ENCODE data around the gene ACOX2. TPM values are rescaled to one million over a fixed set of nuclear protein-coding genes. Genes with fewer than 3 reads are reported as not detected.

ACOX2 gene
- total RNA-seq, 1 donor from 2014 or later = 7.6 TPM

DNA sequence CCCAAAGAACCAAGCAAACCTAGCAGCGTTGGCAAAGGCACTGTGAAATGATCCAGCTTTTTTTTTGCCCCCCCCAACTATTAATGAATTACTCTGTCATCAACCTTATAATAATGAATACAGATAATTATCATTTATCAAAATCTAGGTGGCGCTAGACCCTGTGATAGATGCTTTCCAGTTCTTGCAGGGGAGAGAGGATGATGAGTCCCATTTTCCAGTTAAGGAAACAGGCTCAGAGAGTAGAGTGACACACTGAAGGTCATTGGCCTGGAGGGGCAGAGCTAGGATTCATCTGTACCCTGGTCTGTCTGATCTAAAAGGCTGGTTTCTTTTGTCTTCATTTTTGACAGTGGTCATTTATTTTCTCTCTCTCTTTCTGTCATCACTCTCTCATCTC is 5.0 kb downstream of the ACOX2 start:
- H3K79me2 ChIP-seq (ENCODE audit: low read depth) = no peaks in the 10 kb centered on the region
- H4K20me1 ChIP-seq (ENCODE audit: low read depth) = no peaks in the 10 kb centered on the region
- H3K4me1 Mint-ChIP-seq = peaks cover 35% of the 10 kb centered on the region
- no peak for DNase-seq (ENCODE audit: low spot score)
- TF ChIP-seq EZH2 (IDR thresholded peaks at IDR 0.05) (no peak), EZH2phosphoT487 (IDR thresholded peaks at IDR 0.05) (no peak), CTCF (IDR thresholded peaks at IDR 0.05) (peak; percentile 3)
- H3K4me3 Mint-ChIP-seq = no peak overlapping the region
- no peaks in the 10 kb centered on the region for H3K9me3 ChIP-seq (ENCODE audit: low read depth)
- H3K4me1 ChIP-seq = peaks cover 6% of the 10 kb centered on the region
- no peaks in the 10 kb centered on the region for H3K27me3 ChIP-seq
- no peaks in the 10 kb centered on the region for H3K36me3 ChIP-seq
- H3F3A ChIP-seq (ENCODE audit: low read depth) = no peaks in the 10 kb centered on the region
- H3K4me2 ChIP-seq = no peak overlapping the region
- H2AFZ ChIP-seq (replicated peaks) = no peak overlapping the region
- H3K4me3 ChIP-seq = no peak overlapping the region
- H3K36me3 Mint-ChIP-seq = peaks cover under 1% of the 10 kb centered on the region
- H3K9ac ChIP-seq = no peak overlapping the region
- no peak overlapping the region for H3K27ac Mint-ChIP-seq
- peaks cover 4% of the 10 kb centered on the region for H3K9me3 Mint-ChIP-seq
- H3K27me3 Mint-ChIP-seq (ENCODE audit: insufficient read depth, low read depth) = peaks cover under 1% of the 10 kb centered on the region
- no peak overlapping the region for H3K27ac ChIP-seq

- H3K79me2 ChIP-seq (ENCODE audit: low read depth) = no peaks in the 10 kb centered on the region
- no peak overlapping the region for H3K9ac ChIP-seq
- H3K9me3 Mint-ChIP-seq = peaks cover 5% of the 10 kb centered on the region
- no peaks in the 10 kb centered on the region for H3K36me3 ChIP-seq
- no peak overlapping the region for H3K27ac Mint-ChIP-seq
- peaks cover 2% of the 10 kb centered on the region for H3K27me3 Mint-ChIP-seq (ENCODE audit: insufficient read depth, low read depth)
- no peak overlapping the region for H2AFZ ChIP-seq (replicated peaks)
- H3K27ac ChIP-seq = no peak overlapping the region
- DNase-seq (ENCODE audit: low spot score) = no peak
- no peak overlapping the region for H3K4me2 ChIP-seq
- H3K36me3 Mint-ChIP-seq = peaks cover 2% of the 10 kb centered on the region
- peaks cover 36% of the 10 kb centered on the region for H3K4me1 Mint-ChIP-seq
- H3K4me3 Mint-ChIP-seq = no peak overlapping the region
- no peaks in the 10 kb centered on the region for H4K20me1 ChIP-seq (ENCODE audit: low read depth)
- H3K9me3 ChIP-seq (ENCODE audit: low read depth) = no peaks in the 10 kb centered on the region
- H3K4me1 ChIP-seq = peaks cover 2% of the 10 kb centered on the region
- H3K4me3 ChIP-seq = no peak overlapping the region
- no peaks in the 10 kb centered on the region for H3K27me3 ChIP-seq
- no peaks in the 10 kb centered on the region for H3F3A ChIP-seq (ENCODE audit: low read depth)
- no peak for TF ChIP-seq EZH2 (IDR thresholded peaks at IDR 0.05)
- TF ChIP-seq CTCF (IDR thresholded peaks at IDR 0.05) = no peak
- TF ChIP-seq EZH2phosphoT487 (IDR thresholded peaks at IDR 0.05) = no peak
These were observed 5.4 kb downstream of the ACOX2 start for GRCh38 chr3:58531555-58531954.

GRCh38 chr3:58530354-58530865 is 6.6 kb downstream of the ACOX2 start:
- Mint-ChIP-seq H3K4me3 (peak overlapping the region; percentile 57), H3K4me1 (peaks cover 38% of the 10 kb centered on the region), H3K36me3 (peaks cover 2% of the 10 kb centered on the region), H3K27me3 (ENCODE audit: insufficient read depth, low read depth) (peaks cover 2% of the 10 kb centered on the region), H3K9me3 (peaks cover 5% of the 10 kb centered on the region), H3K27ac (no peak overlapping the region)
- Histone ChIP-seq H3K27ac (no peak overlapping the region), H4K20me1 (ENCODE audit: low read depth) (no peaks in the 10 kb centered on the region), H3K36me3 (no peaks in the 10 kb centered on the region), H3K9me3 (ENCODE audit: low read depth) (no peaks in the 10 kb centered on the region), H3K4me3 (no peak overlapping the region), H3K4me1 (no peaks in the 10 kb centered on the region), H3K79me2 (ENCODE audit: low read depth) (no peaks in the 10 kb centered on the region), H3K9ac (no peak overlapping the region), H3K4me2 (no peak overlapping the region), H2AFZ (replicated peaks) (no peak overlapping the region), H3K27me3 (no peaks in the 10 kb centered on the region), H3F3A (ENCODE audit: low read depth) (no peaks in the 10 kb centered on the region)
- DNase-seq (ENCODE audit: low spot score) = no peak
- TF ChIP-seq EZH2 (IDR thresholded peaks at IDR 0.05) (no peak), EZH2phosphoT487 (IDR thresholded peaks at IDR 0.05) (no peak), CTCF (IDR thresholded peaks at IDR 0.05) (no peak)
